AG09319 (cell line): Measurements from ENCODE around the gene ORC6.

Experiments used
- DNase-seq: peaks from one replicate; pipeline ENCODE4 v3.0.0-alpha.2; 2010; ENCODE audit warnings: low read depth; ENCODE audit errors: extremely low read depth
- TF ChIP-seq, protein P1 (sequence below): IDR thresholded peaks from 2 replicates; pipeline ENCODE4 v1.5.1; 2011; ENCODE audit warnings: low read depth, mild to moderate bottlenecking, inconsistent platforms, low read length, moderate library complexity

Gene ORC6

GRCh38 chr16:46731691-46732555 lies 42.5 kb downstream of the ORC6 start:
- no peak for DNase-seq
- TF ChIP-seq, protein P1, sequence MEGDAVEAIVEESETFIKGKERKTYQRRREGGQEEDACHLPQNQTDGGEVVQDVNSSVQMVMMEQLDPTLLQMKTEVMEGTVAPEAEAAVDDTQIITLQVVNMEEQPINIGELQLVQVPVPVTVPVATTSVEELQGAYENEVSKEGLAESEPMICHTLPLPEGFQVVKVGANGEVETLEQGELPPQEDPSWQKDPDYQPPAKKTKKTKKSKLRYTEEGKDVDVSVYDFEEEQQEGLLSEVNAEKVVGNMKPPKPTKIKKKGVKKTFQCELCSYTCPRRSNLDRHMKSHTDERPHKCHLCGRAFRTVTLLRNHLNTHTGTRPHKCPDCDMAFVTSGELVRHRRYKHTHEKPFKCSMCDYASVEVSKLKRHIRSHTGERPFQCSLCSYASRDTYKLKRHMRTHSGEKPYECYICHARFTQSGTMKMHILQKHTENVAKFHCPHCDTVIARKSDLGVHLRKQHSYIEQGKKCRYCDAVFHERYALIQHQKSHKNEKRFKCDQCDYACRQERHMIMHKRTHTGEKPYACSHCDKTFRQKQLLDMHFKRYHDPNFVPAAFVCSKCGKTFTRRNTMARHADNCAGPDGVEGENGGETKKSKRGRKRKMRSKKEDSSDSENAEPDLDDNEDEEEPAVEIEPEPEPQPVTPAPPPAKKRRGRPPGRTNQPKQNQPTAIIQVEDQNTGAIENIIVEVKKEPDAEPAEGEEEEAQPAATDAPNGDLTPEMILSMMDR: no peak

GRCh38 chr16:46732561-46732960 lies 43.1 kb downstream of the ORC6 start:
- no peak for DNase-seq
- TF ChIP-seq, protein P1: no peak

- TF ChIP-seq, protein P1: no peak
- DNase-seq: no peak
Observed at GRCh38 chr16:46733319-46733830, 43.9 kb downstream of the ORC6 start.

DNA sequence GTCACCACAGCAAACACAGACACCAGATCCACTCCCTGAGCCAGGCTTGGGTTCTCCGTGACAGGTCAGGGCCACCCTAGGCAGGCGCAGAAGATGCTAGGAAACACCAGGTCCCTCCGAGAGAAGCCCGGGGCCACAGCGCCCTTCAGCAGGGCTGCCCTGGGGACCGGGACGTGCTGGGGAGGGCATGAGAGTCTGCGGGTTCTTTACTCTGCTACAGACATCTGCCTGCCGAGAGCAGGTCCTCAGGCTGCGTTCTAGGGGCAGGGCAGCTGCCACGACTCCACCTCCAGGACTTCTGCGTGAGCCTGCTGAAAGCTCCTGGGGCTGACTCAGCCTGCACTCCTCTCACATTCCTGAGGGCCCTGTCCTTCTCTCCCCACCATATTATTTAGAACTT lies 47.2 kb downstream of the ORC6 start:
- no peak for DNase-seq
- TF ChIP-seq, protein P1: no peak

GRCh38 chr16:46737621-46738214 lies 48.3 kb downstream of the ORC6 start:
- TF ChIP-seq, protein P1: no peak
- DNase-seq: no peak

GRCh38 chr16:46739934-46740333 lies 50.5 kb downstream of the ORC6 start:
- no peak for DNase-seq
- TF ChIP-seq, protein P1: no peak

GRCh38 chr16:46743232-46743719 lies 53.8 kb downstream of the ORC6 start:
- TF ChIP-seq, protein P1: no peak
- DNase-seq: no peak
